ENCODE data around the gene SHISA5.

The SHISA5 gene

DNA sequence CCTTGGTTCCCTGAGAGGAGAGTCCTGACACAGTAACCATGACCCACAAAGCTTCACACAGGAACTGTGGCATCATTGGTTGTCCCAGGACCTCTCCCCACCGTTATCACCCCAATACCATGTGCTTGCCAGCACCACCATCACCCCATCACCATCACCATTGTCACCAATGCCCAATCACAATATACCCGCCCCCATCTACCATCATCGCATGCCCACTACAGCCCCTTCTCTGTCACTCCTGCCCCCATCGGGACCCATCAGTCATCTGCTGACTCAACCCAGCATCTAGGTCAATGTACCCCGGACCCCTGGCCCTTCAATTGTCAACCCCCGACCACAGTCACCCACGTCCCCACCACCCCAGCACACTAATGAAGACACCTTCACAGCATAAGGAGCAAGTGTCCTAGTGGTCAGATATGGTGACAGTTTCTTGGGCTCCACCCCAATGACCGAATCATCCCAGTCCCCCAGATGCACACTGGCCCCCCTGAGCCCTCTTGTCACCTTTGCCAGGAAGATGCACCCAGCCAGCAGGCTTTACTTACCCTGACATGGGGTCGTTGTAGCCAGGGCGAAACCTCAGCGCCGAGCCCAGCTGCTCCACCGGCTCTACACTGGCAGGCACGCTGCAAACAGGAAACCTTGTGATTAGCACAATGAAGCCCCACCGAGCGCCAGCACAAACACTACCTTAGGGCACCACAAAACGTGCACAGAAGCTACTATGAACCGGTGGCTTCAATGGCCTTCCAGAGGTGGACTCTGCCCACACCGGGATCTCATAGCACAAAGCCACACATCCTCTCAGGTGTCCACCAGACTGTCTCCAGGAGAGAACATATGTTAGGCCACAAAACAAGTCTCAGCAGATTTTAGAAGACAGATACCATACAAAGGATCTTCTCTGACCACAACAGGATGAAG is 25.1 kb downstream of the SHISA5 start:
- 0 out of 2 replicates have a peak, but pooled peaks cover 8% of the 10 kb centered on the region for H3K36me3 ChIP-seq (ENCODE audit: low read depth)
- no peak overlapping the region for H3K4me3 ChIP-seq (ENCODE audit: severe bottlenecking)
- TF ChIP-seq, protein P1, sequence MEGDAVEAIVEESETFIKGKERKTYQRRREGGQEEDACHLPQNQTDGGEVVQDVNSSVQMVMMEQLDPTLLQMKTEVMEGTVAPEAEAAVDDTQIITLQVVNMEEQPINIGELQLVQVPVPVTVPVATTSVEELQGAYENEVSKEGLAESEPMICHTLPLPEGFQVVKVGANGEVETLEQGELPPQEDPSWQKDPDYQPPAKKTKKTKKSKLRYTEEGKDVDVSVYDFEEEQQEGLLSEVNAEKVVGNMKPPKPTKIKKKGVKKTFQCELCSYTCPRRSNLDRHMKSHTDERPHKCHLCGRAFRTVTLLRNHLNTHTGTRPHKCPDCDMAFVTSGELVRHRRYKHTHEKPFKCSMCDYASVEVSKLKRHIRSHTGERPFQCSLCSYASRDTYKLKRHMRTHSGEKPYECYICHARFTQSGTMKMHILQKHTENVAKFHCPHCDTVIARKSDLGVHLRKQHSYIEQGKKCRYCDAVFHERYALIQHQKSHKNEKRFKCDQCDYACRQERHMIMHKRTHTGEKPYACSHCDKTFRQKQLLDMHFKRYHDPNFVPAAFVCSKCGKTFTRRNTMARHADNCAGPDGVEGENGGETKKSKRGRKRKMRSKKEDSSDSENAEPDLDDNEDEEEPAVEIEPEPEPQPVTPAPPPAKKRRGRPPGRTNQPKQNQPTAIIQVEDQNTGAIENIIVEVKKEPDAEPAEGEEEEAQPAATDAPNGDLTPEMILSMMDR (IDR thresholded peaks at IDR 0.05; ENCODE audit: poor library complexity, severe bottlenecking) = no peak
- no peak overlapping the region for H3K27ac ChIP-seq (ENCODE audit: poor library complexity, severe bottlenecking)
- H3K9me3 ChIP-seq (ENCODE audit: severe bottlenecking) = no peaks in the 10 kb centered on the region
- DNase-seq (ENCODE audit: low spot score) (no peak), ATAC-seq (ENCODE audit: low read depth) (no peak; the same call in 2 of the 3 replicates)
- H3K4me1 ChIP-seq (ENCODE audit: insufficient read depth, poor library complexity, severe bottlenecking) = no peaks in the 10 kb centered on the region
- H3K27me3 ChIP-seq (ENCODE audit: insufficient read depth, poor library complexity, severe bottlenecking) = no peaks in the 10 kb centered on the region

GRCh38 chr3:48477959-48478520 is 25.9 kb downstream of the SHISA5 start:
- Histone ChIP-seq H3K27me3 (ENCODE audit: insufficient read depth, poor library complexity, severe bottlenecking) (no peaks in the 10 kb centered on the region), H3K4me3 (ENCODE audit: severe bottlenecking) (no peak overlapping the region), H3K27ac (ENCODE audit: poor library complexity, severe bottlenecking) (no peak overlapping the region), H3K9me3 (ENCODE audit: severe bottlenecking) (no peaks in the 10 kb centered on the region), H3K36me3 (ENCODE audit: low read depth) (0 out of 2 replicates have a peak, but pooled peaks cover 8% of the 10 kb centered on the region), H3K4me1 (ENCODE audit: insufficient read depth, poor library complexity, severe bottlenecking) (peaks cover 5% of the 10 kb centered on the region)
- no peak for ATAC-seq (ENCODE audit: low read depth)
- TF ChIP-seq, protein P1 (IDR thresholded peaks at IDR 0.05; ENCODE audit: poor library complexity, severe bottlenecking) = no peak
- DNase-seq (ENCODE audit: low spot score) = no peak

GRCh38 chr3:48476426-48477053 is 27.4 kb downstream of the SHISA5 start:
- TF ChIP-seq, protein P1 (IDR thresholded peaks at IDR 0.05; ENCODE audit: poor library complexity, severe bottlenecking) = no peak
- no peak for ATAC-seq (ENCODE audit: low read depth)
- H3K36me3 ChIP-seq (ENCODE audit: low read depth) = 0 out of 2 replicates have a peak, but pooled peaks cover 8% of the 10 kb centered on the region
- H3K9me3 ChIP-seq (ENCODE audit: severe bottlenecking) = no peaks in the 10 kb centered on the region
- no peak for DNase-seq (ENCODE audit: low spot score)
- peaks cover 10% of the 10 kb centered on the region for H3K4me1 ChIP-seq (ENCODE audit: insufficient read depth, poor library complexity, severe bottlenecking)
- no peak overlapping the region for H3K27ac ChIP-seq (ENCODE audit: poor library complexity, severe bottlenecking)
- H3K27me3 ChIP-seq (ENCODE audit: insufficient read depth, poor library complexity, severe bottlenecking) = no peaks in the 10 kb centered on the region
- H3K4me3 ChIP-seq (ENCODE audit: severe bottlenecking) = no peak overlapping the region

- ATAC-seq (ENCODE audit: low read depth) = no peak
- no peak overlapping the region for H3K4me3 ChIP-seq (ENCODE audit: severe bottlenecking)
- peaks cover 11% of the 10 kb centered on the region for H3K4me1 ChIP-seq (ENCODE audit: insufficient read depth, poor library complexity, severe bottlenecking)
- peaks cover 3% of the 10 kb centered on the region; the same call in 1 of the 2 replicates for H3K36me3 ChIP-seq (ENCODE audit: low read depth)
- H3K27ac ChIP-seq (ENCODE audit: poor library complexity, severe bottlenecking) = no peak overlapping the region
- DNase-seq (ENCODE audit: low spot score) = no peak
- TF ChIP-seq, protein P1 (IDR thresholded peaks at IDR 0.05; ENCODE audit: poor library complexity, severe bottlenecking) = no peak
- H3K9me3 ChIP-seq (ENCODE audit: severe bottlenecking) = no peaks in the 10 kb centered on the region
- no peaks in the 10 kb centered on the region for H3K27me3 ChIP-seq (ENCODE audit: insufficient read depth, poor library complexity, severe bottlenecking)
Observed at GRCh38 chr3:48475188-48475587, 28.8 kb downstream of the SHISA5 start.

Data from RWPE2 (cell line).